Calu3 (cell line): ENCODE results near the gene NEO1. TPM values are rescaled to one million over a fixed set of nuclear protein-coding genes. Genes with fewer than 3 reads are reported as not detected.
A peak's percentile ranks its signal among the peaks of the same experiment; 100 is the strongest.

Experiments used
- Bru-seq: library from RNA; stranded (reverse); fragments of 400-500 nt; gene quantifications from one replicate; lab custom pipeline; 2021; lab: Mats Ljungman, UMichigan
- BruChase-seq, 2 experiments: library from RNA; stranded (reverse); fragments of 400-500 nt; gene quantifications; one replicate each; lab custom pipeline; 2021; lab: Mats Ljungman, UMichigan
- BruUV-seq: library from RNA; stranded (reverse); fragments of 400-500 nt; replicated peaks from 2 replicates; lab custom pipeline; 2021; lab: Mats Ljungman, UMichigan
- CTCF ChIA-PET: fragments of 300-600 bp; sonication (Branson Sonifier 250); formaldehyde crosslinking; loops from one replicate; lab custom pipeline; 2022; ENCODE audit warnings: antibody characterized with exemption; lab: Charles Lee
- DNase-seq: peaks from one replicate; pipeline ENCODE4 v3.0.0; 2022
- H3K27ac Mint-ChIP-seq: one replicate; pipeline ENCODE4 v1.8.0; 2022; ENCODE audit warnings: mixed read lengths; ENCODE audit not compliant: unreplicated experiment
- H3K27me3 Mint-ChIP-seq: one replicate; pipeline ENCODE4 v1.8.0; 2022; ENCODE audit warnings: mixed read lengths; ENCODE audit not compliant: unreplicated experiment
- H3K36me3 Mint-ChIP-seq: one replicate; pipeline ENCODE4 v1.8.0; 2022; ENCODE audit warnings: mild to moderate bottlenecking, moderate library complexity, mixed read lengths; ENCODE audit not compliant: insufficient read depth, unreplicated experiment
- H3K4me1 Mint-ChIP-seq: one replicate; pipeline ENCODE4 v1.8.0; 2022; ENCODE audit warnings: mild to moderate bottlenecking, low read depth, mixed read lengths; ENCODE audit not compliant: unreplicated experiment
- H3K4me3 Mint-ChIP-seq: one replicate; pipeline ENCODE4 v1.8.0; 2022; ENCODE audit warnings: mild to moderate bottlenecking, low read depth, moderate library complexity, mixed read lengths; ENCODE audit not compliant: unreplicated experiment
- H3K9me3 Mint-ChIP-seq: one replicate; pipeline ENCODE4 v1.8.0; 2022; ENCODE audit warnings: low read depth, mixed read lengths; ENCODE audit not compliant: unreplicated experiment
- intact Hi-C: fragments of 100-400 bp; cut with micrococcal nuclease; formaldehyde crosslinking; loops from one replicate; pipeline ENCODE4 v1.10.0; 2022; ENCODE audit not compliant: unreplicated experiment
- long read RNA-seq: library from polyadenylated mRNA; stranded (forward); transcript quantifications from one replicate; pipeline ENCODE4 v2.0.0, GENCODE V29; 2022
- total RNA-seq: library from RNA; stranded (reverse); gene quantifications from 2 replicates; pipeline ENCODE4 v1.2.3, GENCODE V29; 2022
- TF ChIP-seq, protein P1 (sequence below): fragments of 200-600 bp; IDR thresholded peaks from one replicate; pipeline ENCODE4 v1.8.0; 2022; ENCODE audit warnings: antibody characterized with exemption; ENCODE audit not compliant: unreplicated experiment

Gene NEO1, protein sequence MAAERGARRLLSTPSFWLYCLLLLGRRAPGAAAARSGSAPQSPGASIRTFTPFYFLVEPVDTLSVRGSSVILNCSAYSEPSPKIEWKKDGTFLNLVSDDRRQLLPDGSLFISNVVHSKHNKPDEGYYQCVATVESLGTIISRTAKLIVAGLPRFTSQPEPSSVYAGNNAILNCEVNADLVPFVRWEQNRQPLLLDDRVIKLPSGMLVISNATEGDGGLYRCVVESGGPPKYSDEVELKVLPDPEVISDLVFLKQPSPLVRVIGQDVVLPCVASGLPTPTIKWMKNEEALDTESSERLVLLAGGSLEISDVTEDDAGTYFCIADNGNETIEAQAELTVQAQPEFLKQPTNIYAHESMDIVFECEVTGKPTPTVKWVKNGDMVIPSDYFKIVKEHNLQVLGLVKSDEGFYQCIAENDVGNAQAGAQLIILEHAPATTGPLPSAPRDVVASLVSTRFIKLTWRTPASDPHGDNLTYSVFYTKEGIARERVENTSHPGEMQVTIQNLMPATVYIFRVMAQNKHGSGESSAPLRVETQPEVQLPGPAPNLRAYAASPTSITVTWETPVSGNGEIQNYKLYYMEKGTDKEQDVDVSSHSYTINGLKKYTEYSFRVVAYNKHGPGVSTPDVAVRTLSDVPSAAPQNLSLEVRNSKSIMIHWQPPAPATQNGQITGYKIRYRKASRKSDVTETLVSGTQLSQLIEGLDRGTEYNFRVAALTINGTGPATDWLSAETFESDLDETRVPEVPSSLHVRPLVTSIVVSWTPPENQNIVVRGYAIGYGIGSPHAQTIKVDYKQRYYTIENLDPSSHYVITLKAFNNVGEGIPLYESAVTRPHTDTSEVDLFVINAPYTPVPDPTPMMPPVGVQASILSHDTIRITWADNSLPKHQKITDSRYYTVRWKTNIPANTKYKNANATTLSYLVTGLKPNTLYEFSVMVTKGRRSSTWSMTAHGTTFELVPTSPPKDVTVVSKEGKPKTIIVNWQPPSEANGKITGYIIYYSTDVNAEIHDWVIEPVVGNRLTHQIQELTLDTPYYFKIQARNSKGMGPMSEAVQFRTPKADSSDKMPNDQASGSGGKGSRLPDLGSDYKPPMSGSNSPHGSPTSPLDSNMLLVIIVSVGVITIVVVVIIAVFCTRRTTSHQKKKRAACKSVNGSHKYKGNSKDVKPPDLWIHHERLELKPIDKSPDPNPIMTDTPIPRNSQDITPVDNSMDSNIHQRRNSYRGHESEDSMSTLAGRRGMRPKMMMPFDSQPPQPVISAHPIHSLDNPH (N-terminal part only)
- total RNA-seq (20.4 and 35.1 TPM in 2 replicates), Bru-seq, nascent RNA (percentile 63 among the genes with signal in this experiment), BruChase-seq, experiment 1, labeled RNA remaining after a 6-hour chase (percentile 48 among the genes with signal in this experiment), BruChase-seq, experiment 2, labeled RNA remaining after a 2-hour chase (percentile 40 among the genes with signal in this experiment)
- long read RNA-seq, partial matches to known transcripts, result 1 of 5 reads
- long read RNA-seq, other reads (novel, unspliced or antisense), result 4 of 5 reads

DNA sequence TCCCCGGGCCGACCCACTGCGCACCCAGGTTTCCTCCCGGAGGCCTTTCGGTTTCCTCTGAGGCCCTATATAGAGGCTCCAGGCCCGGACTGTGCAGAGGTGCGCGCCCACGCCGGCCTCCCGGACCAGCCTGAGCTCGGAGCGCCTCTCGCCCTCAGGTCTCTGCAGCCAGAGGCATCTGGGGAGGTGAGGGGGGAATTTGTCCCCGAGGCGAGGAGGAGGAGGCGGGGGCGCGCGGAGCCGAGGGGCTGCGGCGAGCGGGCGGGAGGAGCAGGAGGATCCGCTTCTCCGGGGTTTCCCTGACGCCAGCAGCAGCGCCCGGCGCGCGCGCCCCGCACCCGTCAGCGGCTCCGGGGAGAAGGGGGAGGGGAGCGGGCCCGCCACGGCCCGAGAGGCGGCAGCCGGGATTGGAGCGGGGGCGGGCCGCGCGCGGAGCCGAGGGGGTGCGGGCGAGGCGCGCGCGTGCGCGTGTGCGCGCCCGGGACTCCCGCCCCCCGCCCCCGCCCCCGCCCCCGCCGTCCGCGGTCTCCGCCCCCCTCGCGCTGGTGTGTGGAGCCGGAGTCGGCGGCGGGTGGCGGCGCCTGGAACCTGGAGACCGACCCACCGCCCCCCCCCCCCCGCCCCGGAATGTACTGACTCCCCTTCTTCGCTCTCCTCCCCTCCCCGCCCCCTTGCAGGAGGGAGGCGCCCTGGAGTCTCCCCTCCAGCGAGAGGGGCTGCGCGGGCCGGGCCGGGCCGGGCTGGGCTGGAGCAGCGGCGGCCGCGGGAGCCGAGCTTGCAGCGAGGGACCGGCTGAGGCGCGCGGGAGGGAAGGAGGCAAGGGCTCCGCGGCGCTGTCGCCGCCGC, at the start of gene NEO1:
Gene NEO1, plus strand, starts transcription at position 657 of the 846 bp plus-strand sequence. CDS start 213 bp downstream, outside the sequence.
- intact Hi-C loops, result no loop called here
- H3K4me3 Mint-ChIP-seq, result peak within 1 kb of the TSS; percentile 87
- CTCF ChIA-PET, result interaction anchor here (0.6 to 0.7 kb wide), 2 partner anchors 49 to 134 kb away, joined by 3 to 11 read pairs; no protein-coding TSS in a partner anchor
- no TSS peak for BruUV-seq
- peaks cover 30% of the 10 kb centered on the region for H3K27me3 Mint-ChIP-seq
- peak; percentile 89 for DNase-seq
- H3K36me3 Mint-ChIP-seq, result peaks cover 19% of the 10 kb centered on the region
- H3K4me1 Mint-ChIP-seq, result peaks cover 6% of the 10 kb centered on the region
- H3K27ac Mint-ChIP-seq, result peak within 1 kb of the TSS; percentile 78
- no peaks in the 10 kb centered on the region for H3K9me3 Mint-ChIP-seq
- TF ChIP-seq, protein P1, sequence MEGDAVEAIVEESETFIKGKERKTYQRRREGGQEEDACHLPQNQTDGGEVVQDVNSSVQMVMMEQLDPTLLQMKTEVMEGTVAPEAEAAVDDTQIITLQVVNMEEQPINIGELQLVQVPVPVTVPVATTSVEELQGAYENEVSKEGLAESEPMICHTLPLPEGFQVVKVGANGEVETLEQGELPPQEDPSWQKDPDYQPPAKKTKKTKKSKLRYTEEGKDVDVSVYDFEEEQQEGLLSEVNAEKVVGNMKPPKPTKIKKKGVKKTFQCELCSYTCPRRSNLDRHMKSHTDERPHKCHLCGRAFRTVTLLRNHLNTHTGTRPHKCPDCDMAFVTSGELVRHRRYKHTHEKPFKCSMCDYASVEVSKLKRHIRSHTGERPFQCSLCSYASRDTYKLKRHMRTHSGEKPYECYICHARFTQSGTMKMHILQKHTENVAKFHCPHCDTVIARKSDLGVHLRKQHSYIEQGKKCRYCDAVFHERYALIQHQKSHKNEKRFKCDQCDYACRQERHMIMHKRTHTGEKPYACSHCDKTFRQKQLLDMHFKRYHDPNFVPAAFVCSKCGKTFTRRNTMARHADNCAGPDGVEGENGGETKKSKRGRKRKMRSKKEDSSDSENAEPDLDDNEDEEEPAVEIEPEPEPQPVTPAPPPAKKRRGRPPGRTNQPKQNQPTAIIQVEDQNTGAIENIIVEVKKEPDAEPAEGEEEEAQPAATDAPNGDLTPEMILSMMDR, result no peak

DNA sequence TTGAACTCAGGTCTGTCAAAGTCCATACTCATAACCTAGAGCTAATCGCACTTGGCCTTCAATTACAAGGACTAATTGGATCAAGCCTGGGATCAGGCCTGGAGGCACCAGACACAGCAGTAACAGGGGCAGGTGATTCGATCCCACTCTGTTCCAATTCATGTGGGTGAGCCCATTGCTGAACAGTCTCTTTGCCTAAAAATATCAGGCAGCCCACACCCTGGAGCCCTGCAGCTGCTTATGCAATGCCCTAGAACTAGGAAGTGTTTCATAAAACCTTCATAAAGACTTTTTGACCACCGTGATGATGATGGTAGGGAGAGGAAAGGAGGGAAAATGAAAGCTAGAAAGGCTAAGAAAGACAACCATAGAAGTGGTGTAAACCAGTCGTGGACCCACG, 47.8 kb upstream of the NEO1 start:
- BruUV-seq, result no TSS peak
- H3K4me3 Mint-ChIP-seq, result no peak overlapping the region
- H3K36me3 Mint-ChIP-seq, result no peaks in the 10 kb centered on the region
- intact Hi-C loops, result no loop called here
- CTCF ChIA-PET, result no interaction called here
- peaks cover 52% of the 10 kb centered on the region for H3K27me3 Mint-ChIP-seq
- H3K4me1 Mint-ChIP-seq, result peaks cover 6% of the 10 kb centered on the region
- no peaks in the 10 kb centered on the region for H3K9me3 Mint-ChIP-seq
- no peak overlapping the region for H3K27ac Mint-ChIP-seq
- DNase-seq, result no peak
- TF ChIP-seq, protein P1, result no peak

DNA sequence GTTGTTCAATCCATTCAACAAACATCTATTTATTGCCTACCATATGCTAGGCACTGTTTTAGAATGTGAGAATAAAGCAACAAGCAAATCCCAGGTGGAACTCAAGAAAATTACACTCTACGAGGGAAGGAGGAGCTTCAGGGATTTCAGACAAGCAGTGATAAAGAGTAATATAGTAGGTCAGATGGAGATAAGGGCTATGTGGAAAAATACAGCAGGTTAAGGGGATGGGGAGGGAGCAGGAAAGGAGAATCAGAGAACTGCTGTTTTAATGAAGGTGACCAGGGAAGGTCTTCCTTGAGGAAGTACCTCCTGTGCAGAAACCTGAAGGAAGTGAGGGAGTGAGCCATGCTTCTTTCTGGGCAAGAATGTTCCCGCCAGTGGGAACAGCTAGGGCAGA, 47.2 kb upstream of the NEO1 start:
- peaks cover 9% of the 10 kb centered on the region for H3K4me1 Mint-ChIP-seq
- H3K9me3 Mint-ChIP-seq, result no peaks in the 10 kb centered on the region
- intact Hi-C loops, result no loop called here
- CTCF ChIA-PET, result no interaction called here
- H3K27me3 Mint-ChIP-seq, result peaks cover 50% of the 10 kb centered on the region
- no TSS peak for BruUV-seq
- DNase-seq, result no peak
- no peak overlapping the region for H3K4me3 Mint-ChIP-seq
- H3K27ac Mint-ChIP-seq, result no peak overlapping the region
- TF ChIP-seq, protein P1, result no peak
- H3K36me3 Mint-ChIP-seq, result no peaks in the 10 kb centered on the region
